ENCODE measurements around the gene SCARB2.
A peak's percentile ranks its signal among the peaks of the same experiment; 100 is the strongest.

SCARB2 gene

DNA sequence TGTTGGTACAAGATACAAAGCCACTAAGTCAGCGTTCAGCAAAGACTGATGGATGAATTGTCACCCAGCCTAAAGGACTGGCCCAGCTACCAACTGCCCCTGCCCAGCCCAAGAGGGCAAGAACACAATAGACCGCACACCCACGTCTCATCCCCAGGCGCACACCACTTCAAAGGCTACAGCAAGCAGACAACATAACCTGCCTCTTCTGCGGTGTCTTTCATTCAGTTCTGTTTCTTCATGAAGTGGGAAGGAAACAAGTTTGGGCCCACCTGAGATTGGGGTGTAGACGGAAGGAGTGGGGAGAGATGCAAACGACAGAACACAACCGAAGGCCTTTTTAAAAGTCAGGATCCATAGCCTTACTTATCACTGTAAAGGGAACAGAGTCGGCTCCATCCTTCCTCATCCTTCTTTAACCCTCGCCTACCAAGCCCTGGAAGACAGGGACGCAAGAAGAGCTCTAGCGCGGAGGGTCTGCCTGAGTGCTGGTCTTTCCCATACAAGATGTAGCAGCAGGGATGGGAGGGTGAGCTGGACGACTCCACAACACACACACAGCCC, 691 bp downstream of the SCARB2 start:
- Mint-ChIP-seq H3K27me3 (ENCODE audit: low read depth, poor library complexity) (peaks cover 17% of the 10 kb centered on the region), H3K27ac (peak overlapping the region; percentile 95), H3K36me3 (ENCODE audit: low read depth) (peaks cover 5% of the 10 kb centered on the region), H3K9me3 (no peaks in the 10 kb centered on the region), H3K4me1 (peaks cover 58% of the 10 kb centered on the region), H3K4me3 (peak overlapping the region; percentile 94)
- TF ChIP-seq, protein P1, sequence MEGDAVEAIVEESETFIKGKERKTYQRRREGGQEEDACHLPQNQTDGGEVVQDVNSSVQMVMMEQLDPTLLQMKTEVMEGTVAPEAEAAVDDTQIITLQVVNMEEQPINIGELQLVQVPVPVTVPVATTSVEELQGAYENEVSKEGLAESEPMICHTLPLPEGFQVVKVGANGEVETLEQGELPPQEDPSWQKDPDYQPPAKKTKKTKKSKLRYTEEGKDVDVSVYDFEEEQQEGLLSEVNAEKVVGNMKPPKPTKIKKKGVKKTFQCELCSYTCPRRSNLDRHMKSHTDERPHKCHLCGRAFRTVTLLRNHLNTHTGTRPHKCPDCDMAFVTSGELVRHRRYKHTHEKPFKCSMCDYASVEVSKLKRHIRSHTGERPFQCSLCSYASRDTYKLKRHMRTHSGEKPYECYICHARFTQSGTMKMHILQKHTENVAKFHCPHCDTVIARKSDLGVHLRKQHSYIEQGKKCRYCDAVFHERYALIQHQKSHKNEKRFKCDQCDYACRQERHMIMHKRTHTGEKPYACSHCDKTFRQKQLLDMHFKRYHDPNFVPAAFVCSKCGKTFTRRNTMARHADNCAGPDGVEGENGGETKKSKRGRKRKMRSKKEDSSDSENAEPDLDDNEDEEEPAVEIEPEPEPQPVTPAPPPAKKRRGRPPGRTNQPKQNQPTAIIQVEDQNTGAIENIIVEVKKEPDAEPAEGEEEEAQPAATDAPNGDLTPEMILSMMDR (IDR thresholded peaks at IDR 0.05) = no peak
- DNase-seq = no peak

DNA sequence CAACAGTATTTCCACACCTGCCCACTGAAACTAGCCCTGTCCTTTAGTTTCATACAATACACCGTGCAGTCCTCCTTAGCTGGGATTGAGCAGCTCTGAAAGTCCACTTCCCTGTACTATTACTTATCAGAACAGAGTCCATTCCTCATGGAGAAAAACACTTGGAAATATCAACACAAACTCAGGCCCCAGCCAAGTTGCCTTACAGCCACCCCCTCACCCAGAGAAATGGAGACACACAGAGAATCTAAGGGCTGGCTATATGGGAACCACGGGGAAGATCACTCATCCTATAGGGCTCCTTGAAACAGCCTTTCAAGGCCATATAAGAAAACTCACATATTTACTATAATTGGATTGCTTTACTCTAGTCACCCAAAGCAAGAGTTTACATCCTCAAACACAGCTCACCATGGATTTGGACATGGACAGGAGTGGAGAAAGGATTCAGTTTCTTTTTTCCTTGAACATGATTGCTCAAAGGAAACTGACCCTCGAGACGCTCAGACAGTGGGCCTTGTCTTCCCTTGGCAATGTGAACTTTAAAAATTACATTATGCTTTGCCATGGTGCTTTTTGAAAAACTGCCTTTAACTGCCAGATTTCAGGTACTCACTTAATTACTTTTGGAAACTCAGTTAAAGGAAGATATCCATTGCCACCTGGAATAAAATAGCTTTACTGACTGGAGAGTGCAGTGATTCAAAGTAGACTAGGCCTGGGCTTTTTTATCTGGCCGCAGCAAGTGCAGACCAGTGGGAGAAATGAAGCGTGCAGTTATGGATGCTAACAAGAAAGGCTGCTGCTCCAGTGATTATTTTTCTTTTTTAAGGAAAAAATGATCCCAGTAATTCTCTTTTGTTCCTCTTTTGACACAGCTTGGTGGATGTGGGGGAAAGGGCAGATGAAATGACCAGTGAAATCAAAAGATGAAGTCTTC, 1.6 kb downstream of the SCARB2 start:
- H3K36me3 Mint-ChIP-seq (ENCODE audit: low read depth) = peaks cover 5% of the 10 kb centered on the region
- TF ChIP-seq, protein P1 (IDR thresholded peaks at IDR 0.05) = no peak
- H3K9me3 Mint-ChIP-seq = no peaks in the 10 kb centered on the region
- H3K4me1 Mint-ChIP-seq = peaks cover 57% of the 10 kb centered on the region
- peaks cover 17% of the 10 kb centered on the region for H3K27me3 Mint-ChIP-seq (ENCODE audit: low read depth, poor library complexity)
- no peak overlapping the region for H3K27ac Mint-ChIP-seq
- DNase-seq = no peak
- H3K4me3 Mint-ChIP-seq = peak overlapping the region; percentile 94

DNA sequence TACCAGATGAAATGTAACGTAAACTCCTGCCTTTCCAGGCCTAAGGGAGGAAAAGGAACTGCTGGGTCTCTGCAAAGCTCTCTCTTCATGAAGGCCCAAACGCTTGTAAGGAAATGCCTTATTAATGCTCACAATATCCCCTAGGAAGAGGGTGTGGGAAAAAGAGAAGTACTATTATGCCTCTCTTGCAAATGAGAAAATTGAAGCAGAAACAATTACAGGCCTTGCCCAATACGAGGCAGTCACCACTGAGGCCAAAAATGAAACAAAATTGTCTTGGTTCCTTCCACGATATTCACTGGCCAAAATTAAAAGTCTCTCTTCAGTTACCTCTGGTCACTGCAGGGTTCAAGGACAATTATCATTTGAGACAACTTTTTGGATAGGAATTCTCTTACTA, 3.2 kb downstream of the SCARB2 start:
- no peaks in the 10 kb centered on the region for H3K9me3 Mint-ChIP-seq
- H3K4me3 Mint-ChIP-seq = no peak overlapping the region
- peaks cover 7% of the 10 kb centered on the region for H3K27me3 Mint-ChIP-seq (ENCODE audit: low read depth, poor library complexity)
- TF ChIP-seq, protein P1 (IDR thresholded peaks at IDR 0.05) = no peak
- peaks cover 59% of the 10 kb centered on the region for H3K4me1 Mint-ChIP-seq
- no peak overlapping the region for H3K27ac Mint-ChIP-seq
- DNase-seq = no peak
- H3K36me3 Mint-ChIP-seq (ENCODE audit: low read depth) = peaks cover 5% of the 10 kb centered on the region

DNA sequence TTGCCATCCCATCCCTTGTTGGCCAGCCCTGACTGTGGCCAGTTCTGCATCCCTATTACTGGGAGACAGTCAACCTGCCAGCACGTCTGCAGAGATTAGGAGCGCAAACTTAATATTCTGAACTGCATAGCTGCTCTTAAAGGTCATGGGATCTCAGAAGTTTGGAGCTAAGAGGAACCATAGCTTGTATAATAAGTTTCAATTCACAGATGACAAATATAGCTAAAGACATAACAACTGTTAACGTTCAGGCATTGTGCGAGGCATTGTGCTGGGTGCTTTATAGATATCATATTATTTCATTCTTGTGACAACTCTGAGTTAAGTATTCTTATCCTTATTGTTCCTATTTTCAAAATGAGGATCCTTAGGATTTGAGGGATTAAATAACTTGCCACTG, 3.7 kb downstream of the SCARB2 start:
- H3K27me3 Mint-ChIP-seq (ENCODE audit: low read depth, poor library complexity) = peaks cover 6% of the 10 kb centered on the region
- TF ChIP-seq, protein P1 (IDR thresholded peaks at IDR 0.05) = no peak
- H3K36me3 Mint-ChIP-seq (ENCODE audit: low read depth) = peaks cover 5% of the 10 kb centered on the region
- H3K4me1 Mint-ChIP-seq = peaks cover 58% of the 10 kb centered on the region
- H3K27ac Mint-ChIP-seq = no peak overlapping the region
- no peaks in the 10 kb centered on the region for H3K9me3 Mint-ChIP-seq
- DNase-seq = no peak
- H3K4me3 Mint-ChIP-seq = no peak overlapping the region

DNA sequence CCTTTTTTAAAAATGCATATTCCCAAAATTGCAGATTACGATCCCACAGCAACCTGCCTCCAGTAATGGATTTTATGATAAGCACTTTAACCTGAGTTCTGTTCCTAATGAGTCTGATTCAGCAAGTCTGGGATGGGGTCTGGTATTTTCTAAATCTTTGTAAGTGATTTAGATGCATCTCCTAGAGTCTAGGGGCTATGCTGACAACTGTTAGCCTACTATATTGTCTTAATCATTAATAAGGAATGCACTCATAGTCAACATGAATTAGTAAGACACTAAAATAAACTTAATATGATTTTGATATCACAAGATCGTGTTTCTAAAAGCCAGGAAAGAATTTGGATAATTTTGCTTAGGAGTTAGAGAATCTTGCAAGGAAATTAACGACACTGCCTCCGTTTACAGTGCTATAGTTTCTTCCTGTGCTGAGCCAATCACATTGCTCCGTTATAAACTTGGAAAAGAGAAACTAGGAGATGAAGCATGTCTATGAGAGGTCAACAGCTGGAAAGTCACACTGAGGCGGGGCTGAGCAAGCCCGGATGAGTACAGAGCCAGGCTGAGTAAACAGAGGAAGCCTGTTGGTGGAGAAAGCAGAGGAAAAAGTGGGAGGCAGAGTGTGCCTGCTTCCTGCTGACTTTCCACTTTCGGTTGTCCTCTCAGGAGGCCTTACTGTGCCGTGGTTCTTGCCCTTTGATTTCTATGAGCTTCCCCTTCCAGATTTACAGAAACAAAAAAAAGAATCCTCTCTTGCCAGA, 5.4 kb downstream of the SCARB2 start:
- peaks cover 48% of the 10 kb centered on the region for H3K4me1 Mint-ChIP-seq
- H3K9me3 Mint-ChIP-seq = no peaks in the 10 kb centered on the region
- DNase-seq = no peak
- H3K36me3 Mint-ChIP-seq (ENCODE audit: low read depth) = peaks cover 5% of the 10 kb centered on the region
- H3K4me3 Mint-ChIP-seq = peak overlapping the region; percentile 1
- H3K27me3 Mint-ChIP-seq (ENCODE audit: low read depth, poor library complexity) = peaks cover 2% of the 10 kb centered on the region
- TF ChIP-seq, protein P1 (IDR thresholded peaks at IDR 0.05) = no peak
- peak overlapping the region; percentile 44 for H3K27ac Mint-ChIP-seq

All from nephron progenitor cell (in vitro differentiated cells).